ENCODE measurements around the gene RHEB.

Gene RHEB

DNA sequence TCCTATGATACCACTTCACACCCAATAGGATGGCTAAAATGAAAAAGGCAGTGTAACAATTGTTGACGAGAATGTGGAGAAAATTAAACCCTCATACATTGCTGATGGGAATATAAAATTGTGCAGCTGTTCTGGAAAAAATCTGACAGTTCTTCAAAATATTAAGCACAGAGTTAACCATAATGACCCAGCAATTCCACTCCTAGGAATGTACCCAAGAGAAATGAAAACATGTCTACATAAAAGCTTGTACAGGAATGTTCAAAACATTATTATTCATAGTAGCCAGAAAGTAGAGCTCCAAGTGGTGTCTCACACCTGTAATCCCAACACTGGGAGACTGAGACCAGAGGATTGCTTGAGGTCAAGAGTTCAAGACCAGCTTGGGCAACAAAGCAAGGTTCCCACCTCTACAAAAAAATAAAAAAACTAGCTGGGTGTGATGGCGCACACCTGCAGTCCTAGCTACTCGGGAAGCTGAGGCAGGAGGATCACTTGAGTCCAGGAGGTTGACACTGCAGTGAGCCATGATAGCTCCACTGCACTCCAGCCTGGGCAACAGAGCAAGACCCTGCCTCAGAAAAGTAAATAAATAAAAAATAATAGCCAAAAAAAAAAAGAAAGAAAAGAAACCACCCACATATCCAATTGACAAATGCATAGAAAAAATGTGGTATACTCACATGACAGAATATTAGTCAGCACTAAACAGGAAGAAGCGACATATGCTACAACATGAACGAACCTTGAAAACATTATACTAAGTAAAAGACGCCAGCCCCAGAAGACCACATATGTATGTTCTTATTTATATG is 5.0 kb downstream of the RHEB start:
- no peak for TF ChIP-seq GATA2 (IDR thresholded peaks at IDR 0.05; ENCODE audit: low read depth, low read length)
- TF ChIP-seq GATA3 (IDR thresholded peaks at IDR 0.05; ENCODE audit: low read depth, low read length): no peak

- TF ChIP-seq GATA2 (IDR thresholded peaks at IDR 0.05; ENCODE audit: low read depth, low read length): no peak
- no peak for TF ChIP-seq GATA3 (IDR thresholded peaks at IDR 0.05; ENCODE audit: low read depth, low read length)
Observed at GRCh38 chr7:151513133-151513532, 6.6 kb downstream of the RHEB start.

DNA sequence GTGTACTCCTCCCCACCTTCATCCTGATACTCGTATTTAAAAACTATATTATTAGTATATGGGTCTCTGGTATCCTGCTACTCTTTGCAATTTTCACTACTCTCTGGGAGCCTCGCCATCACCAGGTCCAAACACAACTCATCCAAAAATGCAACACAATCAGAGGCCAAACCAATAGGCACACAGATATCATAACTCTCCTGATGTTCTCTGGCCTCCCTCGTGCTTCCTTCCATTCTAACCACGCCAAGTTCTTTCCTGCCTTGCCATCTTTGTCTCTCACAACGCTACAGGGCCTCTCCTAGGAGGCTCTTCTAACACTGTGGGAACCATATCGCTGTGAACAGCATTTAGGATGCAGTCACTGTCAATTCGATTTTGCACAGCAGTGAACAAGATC is 7.3 kb downstream of the RHEB start:
- no peak for TF ChIP-seq GATA3 (IDR thresholded peaks at IDR 0.05; ENCODE audit: low read depth, low read length)
- no peak for TF ChIP-seq GATA2 (IDR thresholded peaks at IDR 0.05; ENCODE audit: low read depth, low read length)

- TF ChIP-seq GATA3 (IDR thresholded peaks at IDR 0.05; ENCODE audit: low read depth, low read length) (no peak), GATA2 (IDR thresholded peaks at IDR 0.05; ENCODE audit: low read depth, low read length) (no peak)
Observed at GRCh38 chr7:151511946-151512345, 7.7 kb downstream of the RHEB start.

- TF ChIP-seq GATA3 (IDR thresholded peaks at IDR 0.05; ENCODE audit: low read depth, low read length) (no peak), GATA2 (IDR thresholded peaks at IDR 0.05; ENCODE audit: low read depth, low read length) (no peak)
Observed at GRCh38 chr7:151511270-151511669, 8.4 kb downstream of the RHEB start.

- TF ChIP-seq GATA2 (IDR thresholded peaks at IDR 0.05; ENCODE audit: low read depth, low read length) (no peak), GATA3 (IDR thresholded peaks at IDR 0.05; ENCODE audit: low read depth, low read length) (no peak)
Observed at GRCh38 chr7:151509670-151510333, 9.9 kb downstream of the RHEB start.

DNA sequence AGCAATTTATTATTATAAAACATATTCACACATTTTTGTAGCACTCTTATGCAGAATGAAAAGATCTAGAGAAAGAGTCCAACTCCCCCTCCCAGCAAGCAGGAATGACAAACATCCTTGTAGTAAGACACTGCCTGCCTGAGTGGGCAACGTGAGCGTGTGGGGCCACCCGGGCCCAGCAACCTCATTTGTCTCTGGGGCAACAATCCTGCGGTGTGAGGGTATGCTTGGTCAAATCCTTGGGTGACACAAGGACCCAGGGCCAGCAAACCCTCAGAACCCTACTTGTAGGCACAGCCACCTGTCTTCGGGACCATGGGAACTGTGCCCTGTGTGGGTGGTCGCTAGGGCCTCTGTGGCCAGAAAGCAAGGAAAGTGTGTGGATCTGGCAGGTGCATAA is 10.7 kb downstream of the RHEB start:
- TF ChIP-seq GATA3 (IDR thresholded peaks at IDR 0.05; ENCODE audit: low read depth, low read length) (no peak), GATA2 (IDR thresholded peaks at IDR 0.05; ENCODE audit: low read depth, low read length) (no peak)

DNA sequence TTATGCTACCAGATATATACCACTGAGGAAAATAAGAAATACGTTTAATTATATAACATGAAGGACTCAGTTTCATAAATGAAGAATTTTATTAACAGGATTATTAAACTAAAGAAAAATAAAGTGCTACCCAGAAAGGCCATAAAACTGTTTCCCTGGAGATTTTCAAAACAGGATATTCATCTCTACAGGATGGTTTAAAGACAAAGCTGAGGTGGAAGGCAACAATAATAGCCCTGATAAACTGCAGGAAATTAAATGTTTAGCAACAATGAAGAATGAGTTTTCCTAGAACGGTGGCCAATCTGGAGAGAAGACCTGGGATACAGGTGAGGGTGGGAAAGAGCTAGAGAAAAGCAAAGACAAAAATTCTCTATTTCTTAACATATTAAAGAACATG is 11.9 kb downstream of the RHEB start:
- TF ChIP-seq GATA2 (IDR thresholded peaks at IDR 0.05; ENCODE audit: low read depth, low read length) (no peak), GATA3 (IDR thresholded peaks at IDR 0.05; ENCODE audit: low read depth, low read length) (no peak)

- TF ChIP-seq GATA3 (IDR thresholded peaks at IDR 0.05; ENCODE audit: low read depth, low read length): no peak
- no peak for TF ChIP-seq GATA2 (IDR thresholded peaks at IDR 0.05; ENCODE audit: low read depth, low read length)
Observed at GRCh38 chr7:151506901-151507382, 12.8 kb downstream of the RHEB start.

GRCh38 chr7:151505836-151506468 is 13.7 kb downstream of the RHEB start:
- TF ChIP-seq GATA2 (IDR thresholded peaks at IDR 0.05; ENCODE audit: low read depth, low read length) (no peak), GATA3 (IDR thresholded peaks at IDR 0.05; ENCODE audit: low read depth, low read length) (no peak)

- TF ChIP-seq GATA2 (IDR thresholded peaks at IDR 0.05; ENCODE audit: low read depth, low read length) (no peak), GATA3 (IDR thresholded peaks at IDR 0.05; ENCODE audit: low read depth, low read length) (no peak)
Observed at GRCh38 chr7:151505433-151505832, 14.3 kb downstream of the RHEB start.

GRCh38 chr7:151504715-151505326 is 14.9 kb downstream of the RHEB start:
- TF ChIP-seq GATA3 (IDR thresholded peaks at IDR 0.05; ENCODE audit: low read depth, low read length): no peak
- no peak for TF ChIP-seq GATA2 (IDR thresholded peaks at IDR 0.05; ENCODE audit: low read depth, low read length)

- TF ChIP-seq GATA2 (IDR thresholded peaks at IDR 0.05; ENCODE audit: low read depth, low read length) (no peak), GATA3 (IDR thresholded peaks at IDR 0.05; ENCODE audit: low read depth, low read length) (no peak)
Observed at GRCh38 chr7:151503902-151504714, 15.6 kb downstream of the RHEB start.
